HG03175 (cell line): ENCODE data around the gene AMOTL2.

ENCODE experiments used
- ATAC-seq: cut with Tn5 transposase; IDR thresholded peaks from one replicate; pipeline ENCODE4 v1.9.1; 2021; ENCODE audit warnings: mild to moderate bottlenecking, moderate library complexity; ENCODE audit not compliant: unreplicated experiment

Gene AMOTL2

DNA sequence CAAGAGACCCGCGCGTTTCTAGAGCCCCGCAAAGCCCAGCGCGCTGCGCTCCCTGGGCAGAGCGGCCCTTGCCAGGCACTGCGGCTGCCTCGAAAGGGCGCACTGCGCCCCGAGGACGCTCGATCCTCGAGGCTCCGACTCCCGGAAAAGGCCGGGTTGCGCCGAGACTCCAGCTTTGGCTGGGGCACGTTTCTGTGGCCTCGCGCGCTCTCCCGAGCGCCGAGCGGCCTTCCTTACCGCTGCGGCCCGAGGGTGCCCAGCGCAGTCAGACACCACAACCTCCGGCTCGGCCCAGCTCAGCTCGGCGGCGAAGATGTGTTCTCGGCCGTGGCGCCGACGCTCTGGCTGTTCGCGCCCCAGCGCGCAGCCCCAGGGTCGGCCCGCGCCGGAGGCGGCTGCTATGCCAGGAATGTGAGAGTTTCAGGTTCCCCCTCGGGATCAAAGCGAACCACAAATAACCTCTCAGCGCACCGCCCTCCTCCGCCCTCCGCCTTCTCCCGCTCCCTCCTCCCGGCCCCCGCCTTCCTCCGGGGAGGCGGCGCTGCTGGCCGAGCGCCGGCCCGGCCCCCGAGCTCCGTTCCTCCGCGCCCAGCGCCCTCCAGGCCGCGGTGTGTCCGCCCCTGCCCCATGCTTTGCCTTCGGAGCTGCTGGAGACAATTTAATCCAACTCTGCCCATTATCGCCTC, at the start of gene AMOTL2:
TSS of gene AMOTL2 (minus strand) at position 343 of the 686 bp plus-strand sequence. CDS start 3,014 bp downstream, outside the sequence.
- ATAC-seq, result no peak

DNA sequence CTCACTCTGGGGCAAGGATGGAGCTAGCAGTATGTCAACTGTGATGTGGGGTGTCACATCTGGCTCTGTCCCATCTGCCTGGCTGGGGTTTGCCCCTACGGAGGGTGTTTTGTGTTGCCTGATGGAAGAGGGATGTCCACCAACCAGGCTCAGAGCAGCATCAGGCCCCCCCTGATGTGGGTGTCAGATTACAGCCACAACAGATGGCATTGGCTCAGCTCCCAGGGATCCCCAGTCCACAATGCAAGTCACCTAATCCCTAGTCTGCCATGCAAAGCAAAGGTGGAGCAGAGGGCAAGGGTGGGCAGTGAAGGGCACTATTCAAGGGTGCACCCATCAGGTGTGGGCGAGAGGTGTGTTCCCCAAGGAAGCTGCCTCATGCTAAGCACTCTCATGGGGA, 48.9 kb upstream of the AMOTL2 start:
- no peak for ATAC-seq

DNA sequence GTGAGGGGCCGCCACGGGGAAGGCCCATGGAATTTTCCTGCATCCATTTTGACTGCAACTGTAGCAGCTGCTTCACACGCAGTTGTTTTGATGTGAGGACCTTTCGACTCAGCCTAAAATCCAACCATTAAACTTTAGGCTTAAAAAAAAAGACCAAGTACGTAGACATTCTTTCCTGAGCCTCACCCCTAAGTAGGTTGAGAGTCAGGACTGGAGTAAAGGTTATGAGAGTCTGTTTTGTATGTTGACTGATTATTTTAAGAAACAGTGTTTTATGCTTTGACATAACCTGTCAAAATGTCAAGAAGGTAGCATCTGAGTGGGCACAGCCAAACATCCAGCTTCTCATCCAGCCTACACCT, 45.7 kb upstream of the AMOTL2 start:
- ATAC-seq, result no peak

DNA sequence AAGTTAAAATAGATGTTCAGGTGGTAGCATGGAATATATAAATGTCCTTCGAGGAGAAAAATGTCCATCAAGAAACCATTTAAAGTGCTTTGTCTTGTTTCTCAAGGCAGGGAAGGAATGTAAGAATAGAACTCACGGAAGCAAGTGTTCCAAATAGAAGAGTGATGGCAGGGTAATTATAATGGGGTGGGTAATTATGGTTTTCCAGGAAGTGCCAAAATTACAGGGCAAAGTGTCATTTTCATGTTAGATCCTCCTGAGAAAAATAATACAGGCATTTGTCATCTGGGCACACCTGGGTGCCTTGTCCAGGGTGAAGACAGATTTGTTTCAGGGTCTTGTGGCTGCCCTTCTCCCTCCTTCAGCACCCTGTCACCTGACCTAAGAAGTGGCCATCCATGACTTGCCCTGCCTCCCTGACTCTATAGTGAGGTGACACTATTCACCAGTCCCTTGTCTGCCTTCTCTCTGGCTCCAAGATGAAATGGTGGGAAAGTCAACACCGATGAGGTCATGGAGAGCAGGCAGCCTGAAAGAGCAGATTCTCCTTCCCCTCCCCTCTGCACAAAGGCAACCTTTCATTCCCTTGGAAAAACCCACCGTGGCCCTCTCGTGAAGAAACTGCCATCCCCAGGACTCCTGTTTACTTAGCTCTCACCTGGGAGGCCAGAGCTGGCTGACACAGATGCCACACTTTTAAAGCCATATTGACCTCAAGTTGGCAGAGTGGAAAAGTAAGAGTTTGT, 45.1 kb upstream of the AMOTL2 start:
- ATAC-seq, result no peak

DNA sequence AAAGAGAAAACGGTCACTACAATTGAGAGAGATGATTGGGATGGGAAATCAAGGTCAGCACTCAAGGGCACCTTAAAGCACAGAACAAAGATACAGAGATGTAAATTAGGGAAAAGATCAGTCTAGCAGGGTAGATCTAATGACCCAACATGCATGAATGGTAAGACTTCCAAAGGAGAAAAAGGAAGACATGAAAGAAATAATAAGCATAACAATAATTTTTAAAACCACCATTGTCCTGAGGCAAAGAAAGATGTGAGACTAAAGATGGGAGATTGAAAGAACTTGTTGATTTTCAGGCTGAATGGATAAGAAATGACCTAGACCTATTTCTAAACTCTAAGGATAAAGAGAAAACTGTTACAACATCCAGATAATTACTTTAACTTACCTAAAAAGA, 34.8 kb upstream of the AMOTL2 start:
- ATAC-seq, result no peak

DNA sequence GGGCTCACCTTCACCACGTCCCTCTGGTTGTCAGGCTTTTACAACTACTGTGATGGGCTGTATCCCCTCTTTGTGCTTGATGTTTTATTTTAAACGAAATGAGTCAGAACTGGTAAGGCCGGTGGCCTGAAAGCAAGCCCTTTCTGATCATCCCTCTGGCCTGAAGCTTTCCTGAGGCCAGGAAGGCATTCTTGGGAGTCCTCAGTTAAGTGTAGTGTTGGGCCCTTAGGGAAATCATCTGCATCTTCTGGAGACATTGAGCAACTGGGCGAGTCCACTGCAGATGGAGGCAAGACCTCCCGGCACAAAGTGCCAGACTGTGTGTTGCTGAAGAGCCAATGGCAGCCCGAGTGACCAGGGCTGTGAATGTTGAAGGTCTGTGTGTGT, 33.0 kb upstream of the AMOTL2 start:
- no peak for ATAC-seq

DNA sequence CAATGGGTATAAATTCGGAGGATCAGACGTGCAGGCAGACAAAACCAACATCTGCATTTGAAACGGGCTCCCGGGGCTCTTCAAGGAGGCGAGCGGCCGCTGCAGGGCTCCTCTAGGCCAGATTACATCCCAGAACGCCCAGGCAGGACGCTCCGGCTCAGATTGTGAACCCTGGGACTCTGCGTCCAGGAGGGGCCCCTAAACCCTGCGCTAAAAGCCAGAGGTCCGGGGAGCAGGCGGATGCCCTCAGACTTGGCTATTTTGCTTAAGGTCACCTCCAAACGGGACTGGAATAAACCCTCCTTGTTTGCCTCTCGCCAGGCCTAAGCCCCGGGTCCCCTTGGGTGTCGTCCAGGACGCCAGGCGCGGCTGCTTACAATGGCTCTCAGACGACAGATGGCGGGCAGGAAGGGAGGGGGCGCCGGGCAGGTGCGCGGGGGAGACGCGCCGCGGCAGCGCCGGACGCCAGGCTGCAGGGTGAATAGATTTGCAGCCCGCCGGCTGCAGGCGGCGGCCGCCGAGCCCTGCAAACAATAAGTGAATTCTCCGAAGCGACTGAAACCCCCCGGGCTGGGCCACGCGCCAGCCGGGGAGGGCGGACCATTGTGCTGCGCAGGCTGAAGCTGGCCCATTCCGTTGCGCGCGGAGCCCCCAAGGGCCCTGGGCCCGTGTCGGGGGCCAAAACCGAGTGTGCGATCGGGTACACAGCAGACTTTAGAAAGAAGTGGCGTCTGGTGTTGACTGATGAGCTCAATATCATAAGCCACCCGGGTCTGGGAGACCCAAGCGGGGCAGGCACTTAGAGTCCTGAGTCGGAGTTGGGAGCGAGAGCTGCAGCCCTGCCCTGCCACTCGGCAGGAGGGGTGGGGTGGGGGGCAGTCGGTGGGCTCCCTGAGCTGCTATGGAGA, 32.3 kb upstream of the AMOTL2 start:
- no peak for ATAC-seq

DNA sequence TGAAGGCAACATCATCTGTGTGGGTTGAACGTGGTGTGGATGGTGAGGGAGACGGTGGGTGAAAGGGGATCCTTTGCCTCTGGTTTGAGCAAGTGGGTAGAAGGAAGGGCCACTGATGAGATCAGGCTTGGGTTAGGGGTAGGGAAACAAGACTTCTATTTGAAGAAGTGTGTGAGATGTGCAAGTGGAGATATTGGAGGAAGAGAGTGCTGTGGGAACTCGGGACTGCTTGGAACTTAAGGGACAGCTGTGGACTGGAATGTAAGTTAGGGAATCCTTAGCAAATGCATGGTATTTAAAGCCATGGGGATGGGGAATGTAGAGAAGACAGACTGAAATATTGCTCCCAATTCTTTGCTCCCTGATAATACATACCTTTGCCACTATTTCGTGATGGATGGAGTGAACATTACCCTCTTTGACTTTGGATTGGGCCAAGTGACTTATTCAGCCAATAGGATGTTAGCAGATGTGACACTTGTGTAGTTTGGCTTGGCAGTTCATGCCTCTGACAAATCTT, 30.2 kb upstream of the AMOTL2 start:
- no peak for ATAC-seq

DNA sequence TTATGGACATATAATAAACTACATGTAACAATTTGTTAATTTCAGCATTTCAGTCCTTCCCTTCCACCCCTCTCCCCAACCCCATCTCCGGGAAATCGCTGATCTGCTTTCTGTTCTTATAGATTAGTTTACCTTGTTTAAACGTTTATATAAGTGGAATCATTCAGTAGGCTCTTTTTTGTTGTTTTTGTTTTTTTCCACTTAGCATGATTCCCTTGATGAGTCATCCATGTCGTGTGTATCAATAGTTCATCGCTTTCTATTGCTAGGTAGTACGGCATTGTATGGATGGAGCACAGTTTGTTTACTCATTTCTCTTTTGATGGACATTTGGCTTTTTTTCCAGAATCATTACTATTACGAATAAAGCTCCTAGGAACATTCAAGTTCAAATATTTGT, 23.5 kb upstream of the AMOTL2 start:
- no peak for ATAC-seq

DNA sequence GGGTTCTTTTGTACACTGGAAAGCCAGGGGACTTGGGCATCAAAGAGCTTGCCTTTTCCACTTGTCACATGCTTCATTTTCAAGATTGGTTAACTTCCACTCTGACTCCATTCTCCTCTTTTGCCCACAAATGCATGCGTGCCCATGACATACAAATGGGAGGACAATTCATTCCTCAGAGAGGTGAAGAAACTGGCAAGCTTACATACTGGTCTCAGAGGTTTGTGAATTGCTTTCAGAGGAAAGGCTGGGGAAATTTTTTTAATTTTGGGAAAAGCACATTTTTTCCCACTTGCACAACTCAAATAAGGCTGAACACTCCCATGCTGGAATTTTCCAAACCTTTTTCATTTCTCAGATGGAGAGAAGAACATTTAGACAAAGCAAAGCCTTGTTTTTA, 20.9 kb upstream of the AMOTL2 start:
- no peak for ATAC-seq

DNA sequence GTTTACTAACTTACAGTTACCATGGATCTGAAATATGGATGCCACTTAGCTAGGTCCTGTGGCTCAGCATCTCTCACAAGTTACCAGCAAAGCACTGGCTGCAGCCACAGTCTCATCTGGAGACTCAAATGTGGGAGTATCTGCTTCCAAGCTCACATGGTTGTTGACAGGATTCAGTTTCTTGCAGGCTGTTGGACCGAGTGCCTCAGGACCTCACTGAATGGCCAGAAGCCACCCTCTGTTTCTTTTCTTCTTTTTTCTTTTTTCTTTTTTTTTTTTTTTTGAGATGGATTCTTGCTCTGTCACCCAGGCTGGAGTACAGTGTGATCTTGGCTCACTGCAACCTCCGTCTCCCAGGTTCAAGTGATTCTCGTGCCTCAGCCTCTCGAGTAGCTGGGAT, 20.1 kb upstream of the AMOTL2 start:
- ATAC-seq, result no peak

DNA sequence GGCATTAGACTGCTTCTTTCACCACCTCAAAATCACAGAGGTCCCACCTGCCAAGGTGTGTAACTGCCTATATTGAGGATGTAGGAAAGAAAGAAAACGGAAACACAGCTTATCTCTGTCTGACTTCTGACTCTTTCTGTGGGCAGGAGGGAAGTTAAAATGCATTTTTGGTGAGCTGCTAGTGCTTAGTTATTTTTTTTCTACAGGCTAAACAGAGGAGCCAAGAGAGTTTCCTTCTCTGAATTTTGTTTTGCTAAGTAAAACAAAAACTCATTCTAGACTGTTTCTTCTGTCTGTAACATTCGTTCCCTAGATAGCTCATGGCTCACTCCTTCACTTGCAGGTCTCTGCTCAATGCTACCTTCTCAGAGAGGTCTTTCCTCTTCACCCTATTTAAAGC, 18.8 kb upstream of the AMOTL2 start:
- ATAC-seq, result no peak

DNA sequence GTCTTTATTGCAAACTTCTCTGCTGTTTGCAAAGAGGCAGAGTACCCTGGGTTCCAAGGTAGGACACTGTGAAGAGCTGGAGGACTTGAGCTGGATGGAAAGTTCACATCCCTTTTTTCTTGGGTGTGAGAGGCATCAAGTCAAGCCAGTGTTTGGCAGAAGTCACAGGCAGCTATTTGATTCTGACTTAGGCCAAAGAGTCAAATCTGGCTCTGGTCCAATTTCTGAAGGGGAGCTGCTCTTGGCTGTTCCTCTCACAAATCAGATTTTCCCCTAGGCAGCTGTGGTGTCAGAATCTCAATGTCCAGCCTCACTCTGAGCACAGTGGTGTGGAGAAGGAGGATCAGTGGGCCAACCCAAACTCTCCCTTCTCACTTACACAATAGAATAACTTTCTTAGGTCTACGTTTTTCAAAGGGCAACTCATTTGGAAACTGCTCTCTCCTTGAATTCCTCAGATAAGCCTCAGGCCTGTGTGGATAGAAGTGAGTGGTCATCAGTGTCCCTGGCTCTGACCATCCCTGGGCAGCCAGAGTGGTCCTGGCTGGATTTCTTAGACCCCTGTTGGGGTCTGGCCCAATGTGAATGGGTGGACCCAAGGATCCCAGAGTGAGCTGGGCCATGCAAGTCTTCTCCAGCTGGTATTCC, 18.2 kb upstream of the AMOTL2 start:
- no peak for ATAC-seq

DNA sequence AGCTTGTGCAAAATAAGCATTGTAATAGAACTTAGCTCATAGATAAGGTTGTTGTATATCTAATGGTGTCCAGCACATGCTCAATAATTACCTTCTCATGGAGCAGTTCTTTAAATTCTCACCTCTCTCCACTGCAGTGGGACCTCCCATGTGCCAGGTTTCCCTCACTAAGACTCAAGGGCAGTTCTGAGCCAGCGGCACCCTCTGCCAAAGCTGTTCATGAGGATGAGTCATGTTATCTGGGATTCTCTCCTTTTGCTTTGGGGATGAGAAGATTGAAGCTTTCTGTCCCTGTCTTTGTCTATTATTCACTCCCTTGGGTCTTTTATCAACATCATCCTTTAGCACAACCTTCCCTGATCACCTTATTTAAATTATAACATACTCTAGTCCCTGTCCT, 15.6 kb upstream of the AMOTL2 start:
- ATAC-seq, result no peak

DNA sequence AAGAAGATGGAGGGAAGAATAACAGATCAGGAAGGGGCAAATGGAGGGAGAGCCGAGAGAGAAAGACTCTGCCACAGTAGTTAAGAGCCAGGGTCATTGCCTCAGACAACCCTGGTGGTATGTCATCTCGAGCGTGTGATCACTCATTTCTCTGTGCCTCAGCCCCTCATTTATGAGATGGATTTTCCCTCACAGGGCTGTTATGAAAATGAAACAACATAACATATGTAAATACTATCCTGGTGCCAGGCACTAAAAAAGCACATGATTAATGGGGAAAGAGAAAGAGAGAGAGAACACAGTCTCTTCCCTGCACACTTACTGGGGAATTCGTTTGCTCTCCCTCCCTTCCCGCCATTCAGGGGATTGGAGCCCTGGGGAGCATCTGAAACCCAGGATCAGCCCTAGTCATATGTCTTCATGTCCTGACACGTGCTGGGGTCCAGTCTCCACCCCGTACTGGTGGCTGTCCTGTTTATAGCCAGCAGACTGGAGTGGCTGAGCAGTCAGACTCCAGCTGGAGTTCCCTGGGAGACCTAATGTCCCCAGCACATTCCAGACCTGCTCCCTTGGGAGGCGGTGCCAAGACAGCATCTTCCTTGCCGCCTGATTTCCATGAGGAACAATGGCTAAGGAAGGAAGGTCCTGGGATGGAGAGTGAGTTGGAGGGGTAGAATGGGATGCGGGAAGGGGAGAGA, 14.7 kb upstream of the AMOTL2 start:
- no peak for ATAC-seq

DNA sequence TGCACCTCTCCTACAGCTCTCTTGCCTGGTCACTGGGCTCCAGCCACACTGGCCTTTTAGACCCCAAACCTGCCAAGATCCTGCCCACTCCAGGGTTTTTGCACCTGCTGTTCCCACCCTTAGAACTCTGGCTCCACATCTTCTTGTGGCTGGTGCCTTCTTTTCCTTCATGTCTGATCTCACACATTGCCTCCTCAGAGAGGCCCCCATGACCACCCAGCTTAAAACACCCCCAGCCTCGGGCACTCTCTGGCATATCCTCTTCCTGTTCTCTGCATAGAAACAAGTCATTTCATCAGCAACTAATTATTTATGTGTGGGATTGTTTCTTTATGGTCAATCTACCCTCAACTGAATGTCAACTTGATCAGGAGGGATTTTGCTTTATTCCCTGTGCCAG, 14.0 kb upstream of the AMOTL2 start:
- ATAC-seq, result no peak

DNA sequence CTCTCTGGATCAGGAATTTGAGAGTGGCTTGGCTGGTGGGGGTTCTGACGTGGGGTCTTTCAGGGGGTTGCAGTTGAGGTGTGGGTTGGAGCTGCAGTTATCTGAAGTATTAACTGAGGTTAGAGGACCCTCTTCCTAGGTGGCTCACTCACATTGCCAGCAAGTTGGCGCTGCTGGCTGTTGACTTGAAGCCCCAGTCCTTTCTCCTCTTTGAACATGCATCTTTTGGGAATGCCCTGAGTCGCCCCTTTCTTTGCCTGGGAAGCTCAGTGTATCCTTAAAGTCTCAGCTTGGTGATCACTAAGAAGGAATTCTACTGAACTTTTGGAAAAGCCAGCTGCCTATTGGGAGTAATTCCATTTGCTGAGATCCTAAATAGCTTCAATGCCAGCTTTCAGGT, 13.0 kb upstream of the AMOTL2 start:
- no peak for ATAC-seq

DNA sequence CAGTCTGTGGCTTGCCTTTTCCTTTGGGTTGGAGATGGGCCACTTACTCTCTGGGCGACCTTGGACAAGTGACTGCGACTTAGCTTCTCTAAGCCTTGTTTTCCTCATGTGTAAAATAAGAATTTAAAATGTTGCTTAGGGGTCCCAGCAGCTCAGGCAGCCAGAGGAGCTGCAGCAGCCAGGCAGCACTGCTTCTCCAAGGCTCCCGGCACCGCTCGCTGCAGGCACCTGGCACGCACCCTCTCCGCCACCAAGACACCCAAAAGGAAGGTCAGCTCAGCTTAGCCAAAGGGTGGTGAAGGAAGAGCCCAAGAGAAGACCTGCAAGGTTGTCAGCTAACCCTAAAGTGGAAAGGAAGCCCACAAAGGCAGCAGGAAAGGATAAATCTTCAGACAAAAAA, 10.7 kb upstream of the AMOTL2 start:
- ATAC-seq, result no peak

DNA sequence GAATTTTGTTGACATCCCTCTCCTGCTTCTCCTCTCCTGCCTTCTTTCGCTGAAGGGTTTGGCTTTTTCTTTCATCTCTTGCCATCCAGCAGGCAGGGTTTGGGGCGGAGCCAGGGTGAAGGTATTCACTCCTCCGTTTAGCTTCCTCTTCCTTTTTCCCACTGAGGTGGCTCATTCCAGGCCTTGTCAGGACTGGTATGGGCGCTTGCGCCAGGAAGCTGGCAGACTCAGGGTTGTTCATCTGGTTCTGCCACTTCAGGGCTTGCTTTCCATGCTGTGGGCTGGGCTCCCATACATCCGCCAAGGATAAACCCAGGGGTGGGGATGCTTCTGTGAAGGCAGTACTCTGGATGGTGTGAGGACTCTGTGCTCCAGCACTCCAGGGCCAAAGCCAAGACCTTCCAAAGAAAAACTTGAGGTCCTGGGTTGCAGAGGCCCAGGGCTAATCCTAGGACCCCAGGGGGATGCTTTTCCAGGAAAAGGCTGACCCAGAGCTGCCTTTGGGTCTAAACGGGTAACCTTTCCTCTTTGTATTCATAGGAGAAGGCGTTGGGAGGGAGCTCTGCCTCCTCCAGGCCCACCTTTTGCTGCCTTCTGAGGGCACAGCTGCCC, 7.7 kb upstream of the AMOTL2 start:
- no peak for ATAC-seq

DNA sequence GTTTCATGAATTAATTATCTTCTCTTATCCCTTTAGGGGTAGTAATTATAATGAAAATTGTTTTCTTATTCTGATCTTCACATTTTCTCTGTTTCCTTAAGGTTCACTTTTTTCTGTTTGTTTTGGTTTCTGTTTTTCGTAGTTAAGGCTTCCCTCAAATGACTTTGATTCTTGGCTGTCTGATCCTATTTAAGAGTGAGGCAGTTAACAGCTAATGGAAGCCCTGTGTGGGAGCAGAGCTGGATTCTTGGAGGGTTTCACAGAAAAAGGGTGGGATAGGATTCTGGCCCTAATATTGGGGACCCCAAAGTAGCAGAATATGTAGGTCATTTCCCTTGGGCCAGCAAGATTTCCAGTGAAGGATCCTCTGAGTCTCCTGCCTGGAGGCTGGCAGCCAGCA, 6.8 kb upstream of the AMOTL2 start:
- no peak for ATAC-seq
